ENCODE measurements around the gene KLHL26.
"Not testable (repeated sequence)": the region's sequence is repeated elsewhere in the genome, so short reads cannot be mapped to it uniquely, and the experiment has no call there.

KLHL26 gene

DNA sequence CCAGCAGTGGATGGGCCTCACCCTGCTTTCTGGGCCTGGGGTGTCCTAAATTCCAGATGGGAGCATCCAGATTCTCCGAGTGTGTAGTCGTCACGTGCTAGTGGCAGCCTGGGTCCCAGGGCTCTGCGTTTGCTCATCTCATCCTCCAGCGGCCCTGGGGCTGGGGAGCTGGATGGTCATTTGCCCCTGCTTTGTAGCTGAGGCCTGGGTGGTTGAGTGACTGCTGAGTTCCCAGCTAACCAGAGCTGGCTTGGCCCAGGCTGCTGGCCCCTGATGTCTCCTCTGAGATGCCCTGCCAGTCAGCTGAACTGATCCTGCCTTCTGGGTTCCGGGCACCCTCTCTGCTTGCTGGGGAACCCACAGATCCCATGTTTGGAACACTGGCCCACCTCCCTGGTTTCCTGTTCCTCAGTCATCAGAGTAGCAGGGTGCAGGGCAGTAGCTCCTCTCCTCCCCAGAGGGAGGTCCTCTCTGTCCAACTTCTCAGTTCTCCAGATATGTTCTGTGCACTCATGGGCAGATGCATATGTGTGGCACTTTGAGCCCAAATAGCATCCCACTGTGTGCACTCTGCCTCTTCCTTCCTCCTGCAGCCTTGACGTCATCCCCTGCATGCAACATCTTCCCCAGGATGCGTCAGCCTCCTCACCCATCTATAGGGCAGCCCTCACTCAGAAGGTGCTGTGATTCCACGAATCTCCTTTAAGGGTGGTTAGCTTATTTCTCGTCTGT is 24.3 kb downstream of the KLHL26 start:
- in situ Hi-C loops (cut with MboI; ENCODE audit: low sequenced_read_pairs), result no loop called here

DNA sequence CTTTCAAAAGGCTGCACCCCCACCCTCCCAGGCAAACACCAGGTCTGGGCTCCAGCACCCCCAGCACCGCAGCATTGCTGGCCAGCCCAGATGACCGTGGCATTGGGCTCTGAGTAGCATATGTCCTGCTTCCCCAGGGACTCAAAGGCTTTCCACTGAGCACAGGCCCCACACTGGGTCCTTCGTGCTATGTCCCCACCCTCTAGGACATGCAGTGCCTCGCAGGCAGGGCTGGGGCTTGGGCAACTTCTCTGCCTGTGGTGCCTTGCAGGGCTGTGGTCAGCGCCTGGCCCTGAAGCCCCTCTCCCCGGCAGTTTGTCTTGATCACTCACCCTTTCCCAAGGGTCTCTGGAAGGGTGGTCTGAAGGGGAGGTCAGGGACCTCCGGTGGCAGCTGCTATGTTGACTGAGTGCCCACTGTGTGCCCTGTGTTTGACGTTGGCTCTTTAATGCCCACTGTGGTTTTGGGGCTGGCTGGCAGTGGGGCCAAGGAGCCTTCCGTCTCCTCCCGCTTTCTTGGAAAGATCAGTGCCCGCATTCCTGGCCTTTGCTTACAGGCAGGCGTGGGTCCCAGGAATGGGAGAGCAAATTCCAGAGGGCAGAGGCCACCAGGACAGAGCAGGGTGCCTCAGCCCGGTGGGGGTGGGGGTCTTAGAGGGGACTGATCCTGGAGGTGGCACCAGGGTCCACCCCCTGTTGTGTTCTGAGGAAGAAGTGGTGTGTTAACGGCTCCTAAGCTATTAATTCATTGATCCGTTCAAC is 26.3 kb downstream of the KLHL26 start:
- in situ Hi-C loops (cut with MboI; ENCODE audit: low sequenced_read_pairs), result no loop called here

- in situ Hi-C loops (cut with MboI; ENCODE audit: low sequenced_read_pairs), result no loop called here
Measured at GRCh38 chr19:18663940-18664530, 27.2 kb downstream of the KLHL26 start.

DNA sequence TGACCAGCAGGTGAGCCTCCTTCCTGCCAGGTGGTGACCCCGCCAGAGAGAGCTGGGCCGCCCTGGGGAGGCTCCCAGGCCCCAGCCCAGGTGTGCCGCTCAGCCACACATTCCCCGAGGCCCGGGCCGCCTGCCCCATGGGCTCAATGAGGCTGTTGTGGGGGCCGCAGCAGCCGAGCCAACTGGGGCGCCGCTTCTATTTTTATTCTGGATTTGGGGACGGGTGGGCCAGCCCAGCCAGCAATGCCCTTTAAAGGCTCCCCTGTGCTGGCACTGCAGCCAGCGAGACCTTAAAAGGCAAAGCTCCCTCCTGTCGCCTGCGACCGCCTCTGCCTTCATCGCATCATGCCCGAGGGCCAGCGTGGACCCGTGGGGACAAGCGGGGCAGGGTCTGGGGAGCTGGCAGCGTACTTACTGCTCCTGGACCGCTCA is 29.0 kb downstream of the KLHL26 start:
- in situ Hi-C loops (cut with MboI; ENCODE audit: low sequenced_read_pairs), result no loop called here

GRCh38 chr19:18666317-18666716 is 29.5 kb downstream of the KLHL26 start:
- in situ Hi-C loops (cut with MboI; ENCODE audit: low sequenced_read_pairs), result no loop called here

GRCh38 chr19:18666784-18667183 is 30.0 kb downstream of the KLHL26 start:
- in situ Hi-C loops (cut with MboI; ENCODE audit: low sequenced_read_pairs), result no loop called here

DNA sequence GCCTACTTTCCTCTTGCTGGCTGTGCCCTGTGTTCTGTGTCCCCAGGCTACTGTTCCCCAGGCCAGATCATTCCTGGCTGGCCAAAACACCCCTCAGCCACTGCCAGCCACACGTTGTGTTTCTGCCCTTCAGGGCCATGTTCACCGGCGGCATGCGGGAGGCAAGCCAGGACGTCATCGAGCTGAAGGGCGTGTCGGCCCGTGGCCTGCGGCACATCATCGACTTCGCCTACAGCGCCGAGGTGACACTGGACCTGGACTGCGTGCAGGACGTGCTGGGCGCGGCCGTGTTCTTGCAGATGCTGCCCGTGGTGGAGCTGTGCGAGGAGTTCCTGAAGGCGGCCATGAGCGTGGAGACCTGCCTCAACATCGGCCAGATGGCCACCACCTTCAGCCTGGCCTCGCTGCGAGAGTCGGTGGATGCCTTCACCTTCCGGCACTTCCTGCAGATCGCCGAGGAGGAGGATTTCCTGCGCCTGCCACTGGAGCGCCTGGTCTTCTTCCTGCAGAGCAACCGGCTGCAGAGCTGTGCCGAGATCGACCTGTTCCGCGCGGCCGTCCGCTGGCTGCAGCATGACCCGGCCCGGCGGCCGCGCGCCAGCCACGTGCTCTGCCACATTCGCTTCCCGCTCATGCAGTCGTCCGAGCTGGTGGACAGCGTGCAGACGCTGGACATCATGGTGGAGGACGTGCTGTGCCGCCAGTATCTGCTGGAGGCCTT is 30.9 kb downstream of the KLHL26 start:
- in situ Hi-C loops (cut with MboI; ENCODE audit: low sequenced_read_pairs), result no loop called here

DNA sequence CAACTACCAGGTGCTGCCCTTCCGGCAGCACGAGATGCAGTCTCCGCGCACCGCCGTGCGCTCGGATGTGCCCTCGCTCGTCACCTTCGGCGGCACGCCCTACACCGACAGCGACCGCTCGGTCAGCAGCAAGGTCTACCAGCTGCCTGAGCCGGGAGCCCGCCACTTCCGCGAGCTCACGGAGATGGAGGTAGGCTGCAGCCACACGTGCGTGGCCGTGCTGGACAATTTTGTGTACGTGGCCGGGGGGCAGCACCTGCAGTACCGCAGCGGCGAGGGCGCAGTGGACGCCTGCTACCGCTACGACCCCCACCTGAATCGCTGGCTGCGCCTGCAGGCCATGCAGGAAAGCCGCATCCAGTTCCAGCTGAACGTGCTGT is 31.4 kb downstream of the KLHL26 start:
- in situ Hi-C loops (cut with MboI; ENCODE audit: low sequenced_read_pairs), result no loop called here

GRCh38 chr19:18668744-18669523 is 32.1 kb downstream of the KLHL26 start:
- in situ Hi-C loops (cut with MboI; ENCODE audit: low sequenced_read_pairs), result no loop called here

DNA sequence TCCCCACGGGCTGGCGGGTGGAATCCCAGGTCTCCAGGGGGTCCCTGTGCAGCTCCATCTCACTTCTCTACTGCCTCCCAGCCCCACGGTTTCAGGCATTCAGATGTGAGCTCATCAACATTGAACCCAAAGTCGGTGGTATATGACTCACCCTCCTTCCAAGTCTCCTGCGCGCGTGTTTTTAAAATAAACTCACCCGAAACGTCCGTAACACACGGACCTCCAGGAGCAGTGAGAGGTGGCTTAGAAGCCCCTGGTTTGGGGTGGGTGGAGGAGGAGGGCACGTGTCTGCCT is 32.6 kb downstream of the KLHL26 start:
- in situ Hi-C loops (cut with MboI; ENCODE audit: low sequenced_read_pairs), result no loop called here

DNA sequence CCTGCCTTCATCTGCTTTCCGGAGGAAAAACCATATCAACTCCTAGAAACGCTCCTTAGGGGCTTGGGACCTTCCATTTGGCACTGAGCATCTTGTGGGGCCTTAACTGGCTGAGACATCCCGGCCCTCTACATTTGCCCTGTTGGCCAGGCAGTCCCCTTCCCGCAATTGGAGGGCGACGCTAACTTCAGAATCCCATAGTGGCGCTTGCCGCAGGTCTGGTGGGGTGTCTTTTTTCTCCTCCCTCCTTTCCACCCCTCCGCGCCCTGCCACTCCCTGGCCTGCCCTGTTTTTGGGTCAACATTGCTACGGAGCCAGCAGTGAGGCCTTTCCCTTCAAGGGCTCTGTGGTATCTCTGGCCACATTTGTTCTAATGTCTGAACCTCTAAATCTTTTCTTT is 33.1 kb downstream of the KLHL26 start:
- in situ Hi-C loops (cut with MboI; ENCODE audit: low sequenced_read_pairs), result no loop called here

DNA sequence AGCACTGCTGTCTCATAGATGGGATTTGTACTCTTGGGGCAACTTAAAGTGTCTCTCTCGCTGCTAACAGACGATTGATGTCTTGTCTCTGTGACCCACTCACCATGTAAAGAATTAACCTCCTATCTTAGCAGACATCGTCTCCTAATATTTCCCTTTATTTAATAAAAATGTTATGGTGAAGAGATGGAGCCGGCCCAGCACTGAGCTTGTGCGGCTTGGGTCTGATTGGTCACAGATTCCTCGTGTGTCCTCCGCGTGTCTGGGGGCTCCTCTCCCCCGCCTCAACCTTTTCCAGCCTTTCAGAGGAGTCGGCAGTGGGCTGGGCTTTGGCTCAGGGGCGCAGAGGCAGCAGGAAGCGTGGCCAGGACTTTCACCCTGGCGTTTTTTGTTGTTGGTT is 33.5 kb downstream of the KLHL26 start:
- in situ Hi-C loops (cut with MboI; ENCODE audit: low sequenced_read_pairs), result no loop called here

- in situ Hi-C loops (cut with MboI; ENCODE audit: low sequenced_read_pairs), result no loop called here
Measured at GRCh38 chr19:18671303-18672043, 34.6 kb downstream of the KLHL26 start.

- in situ Hi-C loops (cut with MboI; ENCODE audit: low sequenced_read_pairs), result no loop called here
Measured at GRCh38 chr19:18672044-18672451, 35.2 kb downstream of the KLHL26 start.

DNA sequence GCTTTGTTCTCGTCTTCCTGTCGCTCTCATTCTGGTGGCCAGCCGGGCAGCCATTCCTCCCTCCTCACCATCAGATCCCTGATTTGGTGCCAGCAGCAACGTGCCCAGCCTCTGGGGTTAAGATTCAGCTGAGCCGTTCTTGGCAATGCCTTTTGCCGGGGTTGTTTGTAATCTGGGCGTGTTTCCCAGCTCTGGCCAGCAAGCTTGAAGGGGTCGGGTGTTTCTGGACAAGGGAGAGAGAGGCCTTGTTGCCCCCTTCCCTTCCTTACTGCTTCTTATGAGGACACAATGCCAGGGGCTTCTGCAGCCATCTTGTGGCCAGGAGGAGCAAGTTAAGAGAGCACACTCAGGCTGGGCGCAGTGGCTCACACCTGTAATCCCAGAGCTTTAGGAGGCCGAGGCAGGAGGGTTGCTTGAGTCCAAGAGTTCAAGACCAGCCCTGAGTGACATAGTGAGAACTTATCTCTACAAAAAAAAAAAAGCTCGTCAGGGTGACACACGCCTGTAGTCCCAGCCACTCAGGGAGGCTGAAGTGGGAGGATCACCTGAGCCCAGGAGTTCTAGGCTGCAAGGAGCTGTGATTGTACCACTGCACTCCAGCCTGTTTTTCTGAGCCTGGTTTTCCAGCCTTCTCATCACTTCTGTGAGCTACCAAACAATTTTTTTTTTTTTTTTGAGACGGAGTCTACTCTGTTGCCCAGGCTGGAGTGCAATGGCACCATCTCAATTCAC is 35.9 kb downstream of the KLHL26 start:
- in situ Hi-C loops (cut with MboI; ENCODE audit: low sequenced_read_pairs), result no loop called here

DNA sequence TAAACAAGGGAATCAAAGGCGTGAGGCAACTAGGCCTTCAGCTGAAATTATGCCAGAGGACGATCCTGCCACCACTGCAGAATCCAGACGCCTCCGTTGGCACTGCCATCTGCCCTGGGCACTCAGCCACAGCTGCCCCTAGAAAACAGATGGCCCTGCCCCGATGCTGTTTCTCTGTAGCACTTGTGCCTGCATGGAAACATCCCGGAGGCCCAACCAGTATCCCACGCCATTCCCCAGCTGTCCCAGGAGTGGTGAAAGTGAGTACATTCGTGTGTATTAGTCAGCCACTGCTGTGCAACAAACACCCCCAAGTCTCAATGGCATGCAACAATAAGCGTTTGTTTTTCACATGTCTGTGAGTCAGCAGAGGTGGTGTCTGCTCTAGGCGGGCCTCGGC is 37.8 kb downstream of the KLHL26 start:
- in situ Hi-C loops (cut with MboI; ENCODE audit: low sequenced_read_pairs), result no loop called here

DNA sequence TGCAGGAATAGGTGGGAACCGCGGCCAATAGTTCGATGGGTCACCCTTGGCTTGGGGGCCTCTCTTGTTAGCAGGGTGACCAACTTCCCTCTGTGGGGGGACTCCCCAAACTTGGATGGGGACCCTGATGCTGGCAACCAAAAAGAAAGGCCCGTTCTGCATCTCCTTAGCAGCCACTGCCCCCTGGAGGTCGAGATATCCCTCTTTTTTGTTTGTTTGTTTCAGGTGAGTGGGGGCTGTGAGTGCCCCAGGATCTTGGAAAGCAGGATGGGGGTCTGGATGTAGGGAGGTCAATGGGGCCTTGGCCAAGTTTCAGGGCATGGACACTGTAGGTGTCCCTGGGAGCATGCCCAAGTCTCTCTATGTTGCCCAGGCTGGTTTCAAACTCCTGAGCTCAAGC is 39.0 kb downstream of the KLHL26 start:
- in situ Hi-C loops (cut with MboI; ENCODE audit: low sequenced_read_pairs), result no loop called here

GRCh38 chr19:18676692-18677091 is 39.9 kb downstream of the KLHL26 start:
- in situ Hi-C loops (cut with MboI; ENCODE audit: low sequenced_read_pairs), result no loop called here

DNA sequence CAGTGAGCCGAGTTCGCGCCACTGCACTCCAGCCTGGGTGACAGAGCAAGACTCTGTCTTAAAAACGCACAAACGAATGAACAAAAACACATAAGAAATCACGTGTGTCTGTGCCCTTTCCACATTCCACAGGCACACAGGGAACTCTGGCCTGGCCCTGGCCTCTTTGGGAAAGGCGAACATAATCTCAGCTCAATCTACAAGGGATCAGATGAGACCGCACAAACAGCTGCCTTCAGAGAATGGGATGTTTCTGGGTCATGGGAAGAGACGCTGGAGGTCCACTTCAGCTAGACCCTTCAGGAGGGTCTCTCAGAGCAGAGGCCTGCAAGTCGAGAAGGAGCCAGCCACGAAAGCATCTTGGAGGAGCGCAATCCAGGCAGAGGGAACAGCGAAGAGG is 40.3 kb downstream of the KLHL26 start:
- in situ Hi-C loops (cut with MboI; ENCODE audit: low sequenced_read_pairs), result no loop called here

DNA sequence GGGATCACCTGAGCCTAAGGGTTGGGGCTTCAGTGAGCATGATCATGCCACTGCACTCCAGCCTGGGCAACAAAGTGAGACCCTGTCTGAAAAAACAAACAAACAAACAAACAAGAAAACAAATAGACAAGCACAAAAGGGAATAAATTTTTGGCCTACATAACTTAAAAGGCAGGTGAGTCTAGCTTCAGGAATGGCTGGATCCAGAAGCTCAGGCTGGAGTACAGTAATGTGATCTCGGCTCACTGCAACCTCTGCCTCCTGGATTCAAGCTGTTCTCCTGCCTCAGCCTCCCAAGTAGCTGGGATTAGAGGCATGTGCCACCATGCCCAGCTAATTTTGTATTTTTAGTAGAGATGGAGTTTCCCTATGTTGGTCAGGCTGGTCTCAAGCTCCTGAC is 43.3 kb downstream of the KLHL26 start:
- in situ Hi-C loops (cut with MboI; ENCODE audit: low sequenced_read_pairs), result not testable (repeated sequence)
